H1 (cell line): ENCODE data around the gene KRTAP4-9. TPM values are rescaled to one million over a fixed set of nuclear protein-coding genes. Genes with fewer than 3 reads are reported as not detected.
"Not testable (repeated sequence)": the region's sequence is repeated elsewhere in the genome, so short reads cannot be mapped to it uniquely, and the experiment has no call there.

Experiments
- CTCF ChIA-PET: fragments of 300-600 bp; sonication (Branson Sonifier 250); formaldehyde crosslinking; loops from one replicate; lab custom pipeline; 2021; ENCODE audit not compliant: partially characterized antibody; lab: Charles Lee
- POLR2A ChIA-PET: fragments of 300-600 bp; sonication (Branson Sonifier 250); formaldehyde crosslinking; loops from one replicate; lab custom pipeline; 2021; ENCODE audit warnings: inconsistent platforms; ENCODE audit not compliant: partially characterized antibody; lab: Charles Lee
- DNase-seq, 2 experiments: peaks; one replicate each; pipeline versions ENCODE4 v3.0.0 to v3.0.0-alpha.2; 2010 to 2022; ENCODE audit warnings: low spot score in 2 of 2, low read depth in 1 of 2, mixed read lengths in 1 of 2
- FAIRE-seq: peaks from 2 replicates; lab custom pipeline; 2011; peaks lifted over from hg19 to GRCh38; lab: Jason Lieb, UNC
- H2AFZ ChIP-seq: 2 replicates; pipeline ENCODE4 v1.8.1; 2012; ENCODE audit warnings: low read length, inconsistent platforms
- H2AK5ac ChIP-seq: 2 replicates; pipeline ENCODE4 v1.6.1; 2013; ENCODE audit warnings: low read depth, low read length
- H2BK120ac ChIP-seq: replicated peaks from 2 replicates; pipeline ENCODE3; 2013; ENCODE audit warnings: low read depth, low read length, inconsistent platforms
- H2BK12ac ChIP-seq: 2 replicates; pipeline ENCODE4 v1.6.1; 2013; ENCODE audit warnings: low read depth, low read length
- H2BK15ac ChIP-seq: 2 replicates; pipeline ENCODE4 v1.6.1; 2013; ENCODE audit warnings: low read length
- H2BK20ac ChIP-seq: 2 replicates; pipeline ENCODE4 v1.6.1; 2013; ENCODE audit warnings: low read length
- H2BK5ac ChIP-seq: 2 replicates; pipeline ENCODE4 v1.6.1; 2013; ENCODE audit warnings: low read depth, low read length
- H3K14ac ChIP-seq: 2 replicates; pipeline ENCODE4 v1.6.1; 2013; ENCODE audit warnings: inconsistent platforms; ENCODE audit not compliant: insufficient read length
- H3K18ac ChIP-seq: 2 replicates; pipeline ENCODE4 v1.6.1; 2013; ENCODE audit warnings: low read length; ENCODE audit errors: extremely low read depth
- H3K23ac ChIP-seq: 2 replicates; pipeline ENCODE4 v1.6.1; 2013; ENCODE audit warnings: inconsistent platforms; ENCODE audit not compliant: insufficient read length
- H3K23me2 ChIP-seq: 2 replicates; pipeline ENCODE4 v1.6.1; 2013; ENCODE audit warnings: low read depth, low read length
- H3K27ac ChIP-seq: 2 replicates; pipeline ENCODE4 v1.6.1; 2011; ENCODE audit warnings: low read depth, low read length, inconsistent platforms
- H3K27me3 ChIP-seq, 4 experiments: replicated peaks in 1 of 4; 1 replicate in 1 of 4; 2 replicates in 3 of 4; pipeline versions ENCODE4 v1.6.1 to v1.8.1; 2011 to 2013; ENCODE audit warnings: low read length in 3 of 4, mild to moderate bottlenecking in 3 of 4, inconsistent platforms in 2 of 4, mixed read lengths in 2 of 4, moderate library complexity in 1 of 4; ENCODE audit not compliant: control insufficient read depth in 3 of 4, insufficient read depth in 3 of 4; ENCODE audit errors: extremely low read depth in 1 of 4
- H3K36me3 ChIP-seq, 4 experiments: 2 replicates each; pipeline versions ENCODE4 v1.6.1 to v1.8.1; 2011 to 2013; ENCODE audit warnings: mild to moderate bottlenecking in 4 of 4, low read length in 3 of 4, moderate library complexity in 2 of 4, control low read depth in 1 of 4, inconsistent platforms in 1 of 4; ENCODE audit not compliant: insufficient read depth in 4 of 4, control insufficient read depth in 2 of 4
- H3K4ac ChIP-seq: replicated peaks from 2 replicates; pipeline ENCODE3; 2013; ENCODE audit warnings: low read length, low read depth, mixed read lengths, inconsistent platforms; ENCODE audit not compliant: insufficient read length
- H3K4me1 ChIP-seq, 4 experiments: replicated peaks in 1 of 4; 1 replicate in 1 of 4; 2 replicates in 3 of 4; pipeline versions ENCODE4 v1.6.1 to v1.8.1; 2011 to 2013; ENCODE audit warnings: low read length in 3 of 4, inconsistent platforms in 2 of 4, mixed read lengths in 1 of 4; ENCODE audit not compliant: insufficient read depth in 4 of 4, control insufficient read depth in 3 of 4
- H3K4me2 ChIP-seq, 2 experiments: 2 replicates each; pipeline versions ENCODE4 v1.6.1 to v1.8.1; 2011 to 2013; ENCODE audit warnings: low read depth in 2 of 2, low read length in 2 of 2, control low read depth in 1 of 2, inconsistent platforms in 1 of 2, mild to moderate bottlenecking in 1 of 2; ENCODE audit not compliant: insufficient read depth in 1 of 2
- H3K4me3 ChIP-seq, 4 experiments: fragments of 200-600, 300-600 bp in 1 of 4; sonication (generic), shearing (Covaris generic), sonication (Bioruptor Twin) in 1 of 4; 2 replicates each; pipeline versions ENCODE4 v1.5.1 to v1.8.1; 2011 to 2016; ENCODE audit warnings: low read length in 4 of 4, low read depth in 3 of 4, control low read depth in 2 of 4, inconsistent platforms in 2 of 4, mild to moderate bottlenecking in 2 of 4, mixed read lengths in 1 of 4, moderate library complexity in 1 of 4; ENCODE audit not compliant: insufficient read depth in 2 of 4; ENCODE audit errors: extremely low read depth in 1 of 4
- H3K56ac ChIP-seq: replicated peaks from 2 replicates; pipeline ENCODE3; 2013; ENCODE audit warnings: low read depth, mild to moderate bottlenecking, mixed read lengths, low read length, inconsistent platforms; ENCODE audit not compliant: insufficient read length
- H3K79me1 ChIP-seq: 2 replicates; pipeline ENCODE4 v1.6.1; 2013; ENCODE audit warnings: low read depth, low read length, control low read depth
- H3K79me2 ChIP-seq, 2 experiments: 2 replicates each; pipeline versions ENCODE4 v1.6.1 to v1.8.1; 2012 to 2013; ENCODE audit warnings: low read length in 2 of 2, mild to moderate bottlenecking in 2 of 2, inconsistent platforms in 1 of 2; ENCODE audit not compliant: insufficient read depth in 2 of 2, control insufficient read depth in 1 of 2
- H3K9ac ChIP-seq, 4 experiments: replicated peaks in 1 of 4; 1 replicate in 1 of 4; 2 replicates in 3 of 4; pipeline versions ENCODE4 v1.6.1 to v1.8.1; 2011 to 2013; ENCODE audit warnings: low read depth in 3 of 4, low read length in 3 of 4, control low read depth in 2 of 4, mild to moderate bottlenecking in 2 of 4, moderate library complexity in 2 of 4, inconsistent platforms in 1 of 4; ENCODE audit errors: extremely low read depth in 1 of 4
- H3K9me3 ChIP-seq, 2 experiments: 2 replicates each; pipeline versions ENCODE4 v1.6.1 to v1.8.1; 2012 to 2013; ENCODE audit warnings: mild to moderate bottlenecking in 2 of 2, moderate library complexity in 2 of 2, control low read depth in 1 of 2, inconsistent platforms in 1 of 2, low read depth in 1 of 2, low read length in 1 of 2, mixed read lengths in 1 of 2; ENCODE audit not compliant: insufficient read depth in 2 of 2
- H4K20me1 ChIP-seq, 2 experiments: replicated peaks in 1 of 2; 2 replicates each; pipeline versions ENCODE3 to v1.8.1; 2011 to 2013; ENCODE audit warnings: inconsistent platforms in 2 of 2, low read length in 2 of 2, mild to moderate bottlenecking in 1 of 2; ENCODE audit not compliant: insufficient read depth in 2 of 2, control insufficient read depth in 1 of 2
- H4K5ac ChIP-seq: 2 replicates; pipeline ENCODE4 v1.6.1; 2013; ENCODE audit warnings: low read length, low read depth, mixed read lengths, inconsistent platforms; ENCODE audit not compliant: insufficient read length
- H4K8ac ChIP-seq: 2 replicates; pipeline ENCODE4 v1.8.0; 2013; ENCODE audit warnings: mild to moderate bottlenecking, moderate library complexity, low read length, inconsistent platforms; ENCODE audit not compliant: insufficient read depth; ENCODE audit errors: extremely low read depth
- H4K91ac ChIP-seq: replicated peaks from 2 replicates; pipeline ENCODE3; 2013; ENCODE audit warnings: low read length, mixed read lengths, inconsistent platforms; ENCODE audit not compliant: insufficient read length
- MAFK ChIP-seq: IDR thresholded peaks from 2 replicates; pipeline ENCODE4 v1.6.1; 2012; ENCODE audit warnings: low read depth, mild to moderate bottlenecking, improper control_type of control experiment, low read length
- RFX5 ChIP-seq: IDR thresholded peaks from 2 replicates; pipeline ENCODE4 v1.6.1; 2011; ENCODE audit warnings: low read depth, low read length, improper control_type of control experiment, borderline replicate concordance
- WGBS, 2 experiments: shearing (Covaris generic) in 1 of 2; methylation state at CpG; one replicate each; pipeline versions ENCODE4 v1.1.6 to v1.1.7; 2013 to 2015; ENCODE audit warnings: low lambda C conversion rate in 2 of 2, mixed read lengths in 2 of 2, inconsistent platforms in 1 of 2, low coverage in 1 of 2, missing lambda C conversion rate in 1 of 2; ENCODE audit not compliant: insufficient replicate concordance in 2 of 2, insufficient coverage in 1 of 2, insufficient read length in 1 of 2; ENCODE audit errors: extremely low coverage in 1 of 2, missing lambda C conversion rate in 1 of 2; 5-methylcytosine and 5-hydroxymethylcytosine counted together
- polyA plus RNA-seq, 7 experiments: library from polyadenylated mRNA; depleted of rRNA in 3 of 7; stranded (reverse) in 5 of 7; unstranded in 2 of 7; fragments of >200 nt in 5 of 7; fragments of 200-250 nt in 2 of 7; gene quantifications; 1 replicate in 5 of 7; 2 replicates in 1 of 7; 4 replicates in 1 of 7; pipeline versions ENCODE4 v1.2.1 to v1.2.3, GENCODE V29; 2011 to 2013; ENCODE audit warnings: missing spikeins in 2 of 7, mixed read lengths in 2 of 7
- total RNA-seq: library from RNA; stranded (reverse); fragmentation: NEBNext Ultra II Directional; extraction: Animal tissue kit (Norgen Biotek cat#: 25700); gene quantifications from 2 replicates; pipeline ENCODE4 v1.2.1, GENCODE V29; 2021

Gene KRTAP4-9
- total and polyA plus RNA-seq, 2 of the 8 experiments (the other 6 are each of a cell fraction or from before 2014, with no cell fraction given), result not detected

- TF ChIP-seq RFX5 (no peak), MAFK (no peak)
These were observed 22.6 kb upstream of the KRTAP4-9 start (continued) for GRCh38 chr17:41082626-41083025.

- H3K79me1 ChIP-seq, H3K9me3 ChIP-seq, CTCF ChIA-PET, H3K23me2 ChIP-seq, H4K20me1 ChIP-seq, POLR2A ChIA-PET, FAIRE-seq, H2AK5ac ChIP-seq, H2BK120ac ChIP-seq, H2BK20ac ChIP-seq, H2BK12ac ChIP-seq, H3K23ac ChIP-seq, H4K8ac ChIP-seq, H3K79me2 ChIP-seq, H3K9ac ChIP-seq, H3K4me1 ChIP-seq, H2BK15ac ChIP-seq, H3K27me3 ChIP-seq, H3K4me3 ChIP-seq, H3K4me2 ChIP-seq, DNase-seq, H3K36me3 ChIP-seq, H3K56ac ChIP-seq, H3K4ac ChIP-seq, H4K91ac ChIP-seq, H2AFZ ChIP-seq, H4K5ac ChIP-seq, H3K27ac ChIP-seq, H3K14ac ChIP-seq, H2BK5ac ChIP-seq, H3K18ac ChIP-seq: not testable (repeated sequence)
- WGBS, 2 experiments, result 86% methylated on average over 2 of the region's 2 CpGs; no CpG with 5 or more reads in 1 of the 2 experiments
These were observed 21.8 kb upstream of the KRTAP4-9 start for GRCh38 chr17:41083427-41083826.
